PFSK-1 (cell line): Measurements from ENCODE around the gene CUL5.

Experiments used
- FOXP2 ChIP-seq: optimal IDR thresholded peaks from 2 replicates; pipeline ENCODE3; 2011; ENCODE audit warnings: borderline replicate concordance, control low read depth, inconsistent platforms; ENCODE audit not compliant: insufficient read depth; ENCODE audit errors: extremely low read length, extremely low read depth
- POLR2AphosphoS5 ChIP-seq: IDR thresholded peaks from 2 replicates; pipeline ENCODE4 v1.6.1; 2012; ENCODE audit warnings: low read depth, mild to moderate bottlenecking, control low read depth, low read length, moderate library complexity
- SIN3A ChIP-seq: IDR thresholded peaks from 2 replicates; pipeline ENCODE4 v1.6.1; 2012; ENCODE audit warnings: mild to moderate bottlenecking, low read length, moderate library complexity, borderline replicate concordance; ENCODE audit not compliant: insufficient read depth
- TAF1 ChIP-seq: IDR thresholded peaks from 2 replicates; pipeline ENCODE4 v1.6.1; 2012; ENCODE audit warnings: low read length, control low read depth, borderline replicate concordance; ENCODE audit not compliant: insufficient read depth

DNA sequence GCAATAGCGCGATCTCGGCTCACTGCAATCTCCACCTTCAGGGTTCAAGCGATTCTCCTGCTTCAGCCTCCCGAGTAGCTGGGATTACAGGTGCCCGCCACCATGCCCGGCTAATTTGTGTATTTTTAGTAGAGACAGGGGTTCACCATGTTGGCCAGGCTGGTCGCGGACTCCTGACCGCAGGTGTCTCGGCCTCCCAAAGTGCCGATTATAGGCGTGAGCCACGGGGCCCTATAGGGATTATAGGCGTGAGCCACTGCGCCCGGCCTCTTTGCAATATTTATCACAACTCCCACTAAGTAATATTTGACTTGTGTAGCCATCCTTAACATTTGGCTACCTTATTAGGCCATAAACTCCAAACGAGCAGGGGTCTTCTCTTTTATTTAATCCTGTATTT, 879 bp upstream of the CUL5 start:
- TF ChIP-seq POLR2AphosphoS5 (no peak), TAF1 (no peak), FOXP2 (no peak), SIN3A (no peak)
